ENCODE data around the gene ASB8. TPM values are rescaled to one million over a fixed set of nuclear protein-coding genes. Genes with fewer than 3 reads are reported as not detected.
"Not testable (repeated sequence)": the region's sequence is repeated elsewhere in the genome, so short reads cannot be mapped to it uniquely, and the experiment has no call there.

Gene ASB8
- total RNA-seq, 1 donor from 2014 or later = 32.9 TPM

DNA sequence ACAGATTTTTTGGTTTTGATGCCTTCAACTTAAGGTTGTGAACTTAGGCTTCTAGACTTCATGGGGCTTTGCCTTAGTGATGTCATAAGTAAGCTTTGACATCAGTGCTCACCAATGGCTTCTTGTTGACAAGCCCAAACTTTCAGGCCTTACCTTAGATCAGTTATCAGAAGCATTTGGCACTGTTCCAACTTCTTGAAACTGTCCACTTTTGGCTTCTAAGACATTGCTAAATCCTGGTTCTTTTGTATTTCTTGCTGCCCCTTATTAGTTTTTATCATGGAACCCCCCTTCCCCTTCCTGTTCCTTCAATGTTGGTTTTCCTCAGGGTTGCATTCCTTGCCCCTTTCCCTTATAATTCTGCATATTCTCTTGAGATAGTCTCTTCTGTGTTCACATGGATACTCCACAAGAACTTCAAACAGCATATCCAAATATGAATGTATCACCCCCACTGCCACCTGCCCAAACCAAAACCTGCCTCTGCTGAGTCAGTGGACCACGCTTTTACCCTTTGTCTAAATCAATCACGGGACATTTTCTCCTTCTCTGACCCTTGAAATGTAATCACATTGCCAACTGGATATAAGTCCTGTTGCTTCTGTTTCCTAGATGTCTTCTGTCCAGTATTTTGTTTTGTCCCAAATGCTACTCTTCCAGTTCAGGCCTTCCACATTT is 30.2 kb downstream of the ASB8 start:
- H3K27ac ChIP-seq (ENCODE audit: low read depth, low read length) = peak overlapping the region; percentile 94
- peak overlapping the region; percentile 51 to 63 (median 53) for H3K4me3 ChIP-seq (ENCODE audit: low read length in 3 of 3)
- peaks cover 33 to 56% (median 39%) of the 10 kb centered on the region in 3 donors for H3K4me1 ChIP-seq (ENCODE audit: control insufficient read depth in 3 of 3, insufficient read depth in 3 of 3, low read length in 3 of 3)

DNA sequence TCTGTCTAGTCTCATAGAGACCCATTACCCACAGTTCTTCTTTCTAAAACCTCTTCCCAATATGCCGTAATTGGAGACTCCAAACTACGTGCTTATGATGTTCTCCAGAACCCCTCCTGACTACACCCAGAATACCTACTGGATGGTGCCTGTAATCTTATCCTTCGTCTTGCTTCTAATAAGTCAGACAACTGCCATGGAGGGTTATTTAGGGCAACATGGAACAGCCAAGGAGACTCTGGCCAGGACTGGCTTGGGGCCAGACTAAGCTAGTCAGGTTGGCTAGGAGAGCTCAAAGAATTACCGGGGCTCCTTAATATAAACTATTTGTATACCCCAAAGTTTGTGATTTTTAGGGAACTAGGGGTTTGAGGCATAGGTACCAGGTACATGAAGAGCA is 31.3 kb downstream of the ASB8 start:
- peaks cover 36 to 52% (median 38%) of the 10 kb centered on the region in 3 donors for H3K36me3 ChIP-seq (ENCODE audit: control insufficient read depth in 3 of 3, insufficient read depth in 3 of 3, low read length in 3 of 3)
- no peaks in the 10 kb centered on the region for H3K9me3 ChIP-seq (ENCODE audit: control insufficient read depth in 3 of 3, low read length in 3 of 3)
- peaks cover 30 to 55% (median 41%) of the 10 kb centered on the region in 3 donors for H3K4me1 ChIP-seq (ENCODE audit: control insufficient read depth in 3 of 3, insufficient read depth in 3 of 3, low read length in 3 of 3)
- H3K4me3 ChIP-seq (ENCODE audit: low read length in 3 of 3) = peak overlapping the region; percentile 51 to 63 (median 53)
- peak overlapping the region; percentile 94 for H3K27ac ChIP-seq (ENCODE audit: low read depth, low read length)
- no peaks in the 10 kb centered on the region for H3K27me3 ChIP-seq (ENCODE audit: control insufficient read depth in 3 of 3, insufficient read depth in 3 of 3, low read length in 3 of 3)
- peak overlapping the region in 2 of 3 donors; percentile 58 to 72 for H3K9ac ChIP-seq (ENCODE audit: low read depth in 1 of 3, low read length in 3 of 3)

More for the DNA sequence above, 30.2 kb downstream of the ASB8 start:
- no peaks in the 10 kb centered on the region for H3K9me3 ChIP-seq (ENCODE audit: control insufficient read depth in 3 of 3, low read length in 3 of 3)
- peak overlapping the region; percentile 35 to 72 (median 58) for H3K9ac ChIP-seq (ENCODE audit: low read depth in 1 of 3, low read length in 3 of 3)
- peaks cover 42 to 63% (median 49%) of the 10 kb centered on the region in 3 donors for H3K36me3 ChIP-seq (ENCODE audit: control insufficient read depth in 3 of 3, insufficient read depth in 3 of 3, low read length in 3 of 3)
- no peaks in the 10 kb centered on the region for H3K27me3 ChIP-seq (ENCODE audit: control insufficient read depth in 3 of 3, insufficient read depth in 3 of 3, low read length in 3 of 3)

DNA sequence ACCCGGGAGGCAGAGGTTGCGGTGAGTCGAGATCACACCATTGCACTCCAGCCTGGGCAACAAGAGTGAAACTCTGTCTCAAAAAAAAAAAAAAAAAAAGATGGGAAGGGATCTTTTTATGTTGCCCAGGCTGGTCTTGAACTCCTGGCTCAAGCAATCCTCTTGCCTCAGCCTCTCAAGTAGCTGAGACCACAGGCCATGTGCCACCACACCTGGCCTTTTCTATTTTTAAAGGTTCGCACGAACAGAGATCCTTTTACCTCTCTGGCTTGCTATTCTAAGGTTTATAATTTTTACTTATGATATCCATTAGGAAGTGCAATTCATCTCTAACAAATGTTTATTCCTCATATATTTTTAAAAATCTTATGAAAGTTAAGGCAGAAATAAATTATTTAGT is 31.8 kb downstream of the ASB8 start:
- H3K36me3 ChIP-seq (ENCODE audit: control insufficient read depth in 3 of 3, insufficient read depth in 3 of 3, low read length in 3 of 3) = peaks cover 31 to 49% (median 34%) of the 10 kb centered on the region in 3 donors
- not testable (repeated sequence) for H3K4me3 ChIP-seq (ENCODE audit: low read length in 3 of 3); H3K27me3 ChIP-seq (ENCODE audit: control insufficient read depth in 3 of 3, insufficient read depth in 3 of 3, low read length in 3 of 3); H3K9me3 ChIP-seq (ENCODE audit: control insufficient read depth in 3 of 3, low read length in 3 of 3)
- peak overlapping the region; percentile 94 for H3K27ac ChIP-seq (ENCODE audit: low read depth, low read length)
- H3K9ac ChIP-seq (ENCODE audit: low read depth in 1 of 3, low read length in 3 of 3) = peak overlapping the region in 1 of 3 donors; percentile 35
- peaks cover 28 to 51% (median 36%) of the 10 kb centered on the region in 3 donors for H3K4me1 ChIP-seq (ENCODE audit: control insufficient read depth in 3 of 3, insufficient read depth in 3 of 3, low read length in 3 of 3)

DNA sequence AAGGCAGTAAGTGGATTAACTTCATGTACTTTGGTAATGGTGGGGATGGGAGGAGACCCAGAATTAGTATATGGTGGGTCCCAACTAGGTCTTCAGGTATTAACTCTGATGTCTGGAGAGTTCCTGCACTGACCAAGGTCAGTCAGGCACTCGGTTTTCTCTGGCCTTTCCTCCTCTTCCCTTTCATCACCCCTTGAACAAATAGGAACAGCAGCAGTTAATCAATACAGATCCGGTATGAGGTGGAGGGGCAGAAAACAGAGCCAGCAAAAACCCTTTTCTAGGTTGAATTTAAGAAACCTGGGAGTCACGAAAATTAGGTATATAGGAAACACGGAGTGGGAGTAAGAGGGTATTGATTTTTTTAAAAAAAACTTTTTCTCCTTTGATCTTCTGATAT is 34.1 kb downstream of the ASB8 start:
- Histone ChIP-seq H3K27me3 (ENCODE audit: control insufficient read depth in 3 of 3, insufficient read depth in 3 of 3, low read length in 3 of 3) (no peaks in the 10 kb centered on the region), H3K27ac (ENCODE audit: low read depth, low read length) (peak overlapping the region; percentile 94), H3K4me3 (ENCODE audit: low read length in 3 of 3) (peak overlapping the region; percentile 79 to 98 (median 96)), H3K9me3 (ENCODE audit: control insufficient read depth in 3 of 3, low read length in 3 of 3) (no peaks in the 10 kb centered on the region), H3K4me1 (ENCODE audit: control insufficient read depth in 3 of 3, insufficient read depth in 3 of 3, low read length in 3 of 3) (peaks cover 18 to 37% (median 29%) of the 10 kb centered on the region in 3 donors), H3K36me3 (ENCODE audit: control insufficient read depth in 3 of 3, insufficient read depth in 3 of 3, low read length in 3 of 3) (peaks cover 13 to 28% (median 14%) of the 10 kb centered on the region in 3 donors), H3K9ac (ENCODE audit: low read depth in 1 of 3, low read length in 3 of 3) (peak overlapping the region; percentile 84 to 87 (median 85))

DNA sequence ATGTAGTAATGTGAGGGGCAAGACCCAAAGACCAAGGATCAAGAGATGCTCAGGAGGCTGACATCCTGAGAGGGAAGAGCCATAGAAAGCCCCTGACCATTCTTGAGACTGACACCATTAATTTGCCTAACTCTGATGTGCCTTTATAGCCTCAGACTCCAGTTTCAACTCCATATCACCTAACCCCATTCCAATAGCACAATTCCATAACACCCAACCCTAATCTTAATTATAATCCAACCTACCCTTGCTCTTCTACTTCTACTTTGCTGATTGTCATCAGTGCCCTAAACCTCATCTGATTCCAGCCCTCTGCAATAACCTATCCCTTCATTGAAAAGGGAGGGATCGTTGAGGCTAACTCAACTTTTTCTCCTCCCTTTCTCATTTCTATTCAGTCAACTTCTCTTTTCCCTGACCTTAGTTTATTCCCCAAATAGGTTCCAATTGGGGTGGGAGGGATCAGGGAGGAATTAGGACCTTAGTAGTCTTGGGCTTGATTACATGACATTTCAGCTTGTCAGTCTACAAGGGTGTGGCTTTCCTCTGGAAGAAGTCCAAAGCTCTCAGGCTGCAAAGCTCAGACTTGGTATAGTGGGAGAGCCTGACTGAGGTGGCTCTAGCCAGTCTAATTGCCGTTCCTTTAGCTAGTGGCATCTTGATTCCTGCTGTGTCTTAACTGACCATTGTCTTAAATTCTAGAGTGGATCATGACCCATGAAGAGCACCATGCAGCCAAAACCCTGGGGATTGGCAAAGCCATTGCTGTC is 35.1 kb downstream of the ASB8 start:
- Histone ChIP-seq H3K4me1 (ENCODE audit: control insufficient read depth in 3 of 3, insufficient read depth in 3 of 3, low read length in 3 of 3) (peaks cover 10 to 31% (median 22%) of the 10 kb centered on the region in 3 donors), H3K36me3 (ENCODE audit: control insufficient read depth in 3 of 3, insufficient read depth in 3 of 3, low read length in 3 of 3) (peaks cover 9 to 23% (median 12%) of the 10 kb centered on the region in 3 donors), H3K27ac (ENCODE audit: low read depth, low read length) (peak overlapping the region; percentile 94)

DNA sequence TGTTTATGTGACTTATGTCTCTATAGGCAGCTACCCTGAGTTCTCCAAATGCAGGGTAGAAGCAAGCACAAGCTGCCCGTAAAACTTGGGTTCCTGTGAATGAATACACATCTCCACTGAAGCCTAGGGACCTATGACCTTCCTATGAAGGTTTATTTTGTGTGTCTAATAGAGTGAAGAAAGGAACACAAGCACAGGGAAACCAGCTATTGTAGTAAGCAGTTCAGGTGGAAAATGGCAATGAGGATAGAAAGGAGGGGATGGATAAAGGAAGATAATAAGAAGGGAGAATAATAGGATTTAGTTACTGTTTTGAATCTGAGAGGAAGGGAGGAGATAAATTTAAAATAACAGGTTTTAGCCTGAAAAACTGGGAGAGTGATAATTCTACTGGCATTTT is 35.8 kb downstream of the ASB8 start:
- Histone ChIP-seq H3K4me3 (ENCODE audit: low read length in 3 of 3) (peak overlapping the region; percentile 91 to 98 (median 96)), H3K4me1 (ENCODE audit: control insufficient read depth in 3 of 3, insufficient read depth in 3 of 3, low read length in 3 of 3) (peaks cover 9 to 24% (median 22%) of the 10 kb centered on the region in 3 donors), H3K27me3 (ENCODE audit: control insufficient read depth in 3 of 3, insufficient read depth in 3 of 3, low read length in 3 of 3) (no peaks in the 10 kb centered on the region), H3K27ac (ENCODE audit: low read depth, low read length) (peak overlapping the region; percentile 94), H3K9ac (ENCODE audit: low read depth in 1 of 3, low read length in 3 of 3) (peak overlapping the region; percentile 57 to 87 (median 85)), H3K9me3 (ENCODE audit: control insufficient read depth in 3 of 3, low read length in 3 of 3) (no peaks in the 10 kb centered on the region), H3K36me3 (ENCODE audit: control insufficient read depth in 3 of 3, insufficient read depth in 3 of 3, low read length in 3 of 3) (peaks cover 7 to 20% (median 7%) of the 10 kb centered on the region in 3 donors)

More for the DNA sequence above, 35.1 kb downstream of the ASB8 start:
- H3K9ac ChIP-seq (ENCODE audit: low read depth in 1 of 3, low read length in 3 of 3) = peak overlapping the region; percentile 84 to 87 (median 85)
- H3K27me3 ChIP-seq (ENCODE audit: control insufficient read depth in 3 of 3, insufficient read depth in 3 of 3, low read length in 3 of 3) = no peaks in the 10 kb centered on the region
- no peaks in the 10 kb centered on the region for H3K9me3 ChIP-seq (ENCODE audit: control insufficient read depth in 3 of 3, low read length in 3 of 3)
- peak overlapping the region; percentile 79 to 98 (median 96) for H3K4me3 ChIP-seq (ENCODE audit: low read length in 3 of 3)

DNA sequence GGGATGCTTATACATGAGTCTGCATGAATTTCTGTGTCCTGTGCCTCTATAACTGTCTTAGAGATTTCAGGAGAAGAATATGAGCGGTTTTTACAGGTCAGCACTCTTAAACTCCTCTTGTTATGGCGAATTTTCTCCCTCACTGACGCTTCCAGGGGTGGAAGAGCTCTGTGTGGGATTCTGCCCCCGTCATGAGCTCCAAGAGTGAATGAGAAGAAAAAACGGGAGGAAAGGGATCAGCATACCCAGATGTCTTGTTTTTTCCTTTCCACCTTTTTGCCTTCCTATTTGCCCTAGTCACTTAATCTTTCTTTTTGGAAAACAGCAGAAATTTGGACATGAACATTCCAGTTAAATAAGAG is 37.5 kb downstream of the ASB8 start:
- Histone ChIP-seq H3K9me3 (ENCODE audit: control insufficient read depth in 3 of 3, low read length in 3 of 3) (no peaks in the 10 kb centered on the region), H3K27me3 (ENCODE audit: control insufficient read depth in 3 of 3, insufficient read depth in 3 of 3, low read length in 3 of 3) (no peaks in the 10 kb centered on the region), H3K9ac (ENCODE audit: low read depth in 1 of 3, low read length in 3 of 3) (peak overlapping the region; percentile 83 to 87 (median 85)), H3K4me3 (ENCODE audit: low read length in 3 of 3) (peak overlapping the region; percentile 91 to 98 (median 96)), H3K4me1 (ENCODE audit: control insufficient read depth in 3 of 3, insufficient read depth in 3 of 3, low read length in 3 of 3) (peaks cover 9 to 24% (median 22%) of the 10 kb centered on the region in 3 donors), H3K36me3 (ENCODE audit: control insufficient read depth in 3 of 3, insufficient read depth in 3 of 3, low read length in 3 of 3) (peaks cover 4 to 20% (median 7%) of the 10 kb centered on the region in 3 donors), H3K27ac (ENCODE audit: low read depth, low read length) (peak overlapping the region; percentile 94)

DNA sequence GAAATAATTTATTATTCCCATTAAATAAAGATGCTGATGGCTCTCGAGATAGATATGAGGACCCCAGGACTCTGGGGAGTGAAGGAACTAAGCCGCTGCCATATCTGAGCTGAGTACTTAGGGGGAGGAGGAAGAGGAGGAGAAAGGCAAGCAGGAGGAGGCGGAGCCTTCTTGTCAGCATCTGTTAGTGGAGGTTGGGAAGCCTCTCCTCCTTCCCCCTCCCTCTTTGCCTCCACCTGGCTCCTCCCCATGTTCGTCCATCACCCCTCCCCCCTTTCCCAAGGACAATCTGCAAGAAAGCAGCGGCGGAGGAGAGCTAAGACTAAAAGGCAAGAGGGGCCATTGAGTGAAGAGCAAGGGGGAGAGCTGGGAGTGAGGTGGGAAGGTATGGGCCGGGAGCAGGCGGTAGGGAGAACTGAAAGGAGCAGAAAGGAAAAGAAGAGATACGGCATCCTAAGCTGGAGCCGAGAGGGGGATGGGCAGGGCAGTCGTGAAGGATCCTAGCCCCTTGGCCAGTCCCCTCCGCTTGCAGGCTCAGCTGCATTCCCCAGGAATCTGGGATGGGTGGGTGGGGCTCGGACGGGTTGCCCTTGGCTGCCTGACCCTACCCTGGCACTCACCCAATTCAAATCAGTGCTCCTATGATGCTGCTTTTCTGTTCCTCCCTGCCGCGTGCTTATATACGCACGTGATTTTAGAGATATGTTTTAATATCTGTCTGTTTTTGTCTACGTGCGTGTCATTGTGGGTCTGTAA is 38.1 kb downstream of the ASB8 start, which contains the start of gene PFKM:
Gene PFKM (plus strand): TSS at position 287 of the 756 bp plus-strand sequence. CDS start 3,411 bp downstream, outside the sequence.
- peak within 1 kb of the TSS; percentile 94 for H3K27ac ChIP-seq (ENCODE audit: low read depth, low read length)
- no peaks in the 10 kb centered on the region for H3K9me3 ChIP-seq (ENCODE audit: control insufficient read depth in 3 of 3, low read length in 3 of 3)
- H3K36me3 ChIP-seq (ENCODE audit: control insufficient read depth in 3 of 3, insufficient read depth in 3 of 3, low read length in 3 of 3) = peaks cover 4 to 17% (median 7%) of the 10 kb centered on the region in 3 donors
- H3K4me1 ChIP-seq (ENCODE audit: control insufficient read depth in 3 of 3, insufficient read depth in 3 of 3, low read length in 3 of 3) = peaks cover 9 to 24% (median 22%) of the 10 kb centered on the region in 3 donors
- peak within 1 kb of the TSS; percentile 83 to 87 (median 85) for H3K9ac ChIP-seq (ENCODE audit: low read depth in 1 of 3, low read length in 3 of 3)
- H3K4me3 ChIP-seq (ENCODE audit: low read length in 3 of 3) = peak within 1 kb of the TSS; percentile 91 to 98 (median 96)
- no peaks in the 10 kb centered on the region for H3K27me3 ChIP-seq (ENCODE audit: control insufficient read depth in 3 of 3, insufficient read depth in 3 of 3, low read length in 3 of 3)

DNA sequence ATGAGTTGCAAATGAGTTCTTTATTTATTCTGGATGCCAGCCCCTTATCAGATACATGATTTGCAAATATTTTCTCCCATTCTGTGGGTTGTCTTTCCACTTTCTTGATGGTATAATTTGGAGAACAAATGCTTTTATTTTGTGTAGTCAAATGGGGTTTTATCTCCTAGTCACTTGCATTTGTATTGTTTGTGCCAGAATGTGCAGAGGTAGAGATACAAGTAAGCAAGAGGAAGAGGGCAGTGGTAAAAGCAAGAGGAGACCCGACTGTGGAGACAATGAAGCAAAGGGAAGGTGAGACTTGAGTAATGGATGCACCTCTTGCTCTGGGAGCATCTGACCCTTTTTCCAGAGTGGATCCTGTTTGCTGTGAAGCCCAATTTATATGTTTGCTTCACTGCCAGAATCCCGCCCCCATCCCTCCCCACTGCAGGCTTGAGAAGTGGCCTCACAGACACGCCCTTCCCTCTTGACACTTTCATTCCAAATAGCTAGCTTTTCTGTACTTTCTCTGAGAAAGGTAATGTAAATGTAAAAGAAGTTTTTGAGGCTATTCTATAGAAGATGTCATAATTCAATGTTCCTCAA is 38.9 kb downstream of the ASB8 start:
- H3K27ac ChIP-seq (ENCODE audit: low read depth, low read length) = peak overlapping the region; percentile 94
- peaks cover 9 to 24% (median 22%) of the 10 kb centered on the region in 3 donors for H3K4me1 ChIP-seq (ENCODE audit: control insufficient read depth in 3 of 3, insufficient read depth in 3 of 3, low read length in 3 of 3)
- H3K9ac ChIP-seq (ENCODE audit: low read depth in 1 of 3, low read length in 3 of 3) = peak overlapping the region in 2 of 3 donors; percentile 45 to 87
- peaks cover 4 to 9% (median 7%) of the 10 kb centered on the region in 3 donors for H3K36me3 ChIP-seq (ENCODE audit: control insufficient read depth in 3 of 3, insufficient read depth in 3 of 3, low read length in 3 of 3)
- H3K27me3 ChIP-seq (ENCODE audit: control insufficient read depth in 3 of 3, insufficient read depth in 3 of 3, low read length in 3 of 3) = no peaks in the 10 kb centered on the region
- no peaks in the 10 kb centered on the region for H3K9me3 ChIP-seq (ENCODE audit: control insufficient read depth in 3 of 3, low read length in 3 of 3)
- peak overlapping the region in 2 of 3 donors; percentile 91 to 98 for H3K4me3 ChIP-seq (ENCODE audit: low read length in 3 of 3)

Data from skeletal muscle tissue (tissue), 4 donors.